Measurements from ENCODE around the gene SC5D.

SC5D gene

GRCh38 chr11:121295246-121296029, 2.9 kb downstream of the SC5D start:
- no peak for DNase-seq

GRCh38 chr11:121297872-121298271, 5.3 kb downstream of the SC5D start:
- DNase-seq, result no peak

GRCh38 chr11:121298774-121299173, 6.2 kb downstream of the SC5D start:
- DNase-seq, result no peak

DNA sequence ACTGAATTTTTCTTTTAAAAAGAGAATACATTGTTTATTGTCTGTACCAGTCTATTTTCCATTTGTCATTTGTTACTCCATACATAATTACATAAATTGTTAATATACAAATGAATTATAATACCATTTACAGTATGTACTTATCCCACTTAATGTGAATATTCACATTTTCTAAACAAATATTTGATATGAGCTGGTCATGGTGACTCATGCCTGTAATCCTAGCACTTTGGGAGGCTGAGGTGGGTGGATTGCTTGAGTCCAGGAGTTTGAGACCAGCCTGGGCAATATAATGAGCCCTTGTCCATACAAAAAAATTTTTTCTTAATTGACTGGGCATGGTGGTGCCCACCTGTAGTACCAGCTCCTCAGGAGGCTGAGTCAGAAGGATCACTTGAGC, 6.8 kb downstream of the SC5D start:
- DNase-seq, result no peak

DNA sequence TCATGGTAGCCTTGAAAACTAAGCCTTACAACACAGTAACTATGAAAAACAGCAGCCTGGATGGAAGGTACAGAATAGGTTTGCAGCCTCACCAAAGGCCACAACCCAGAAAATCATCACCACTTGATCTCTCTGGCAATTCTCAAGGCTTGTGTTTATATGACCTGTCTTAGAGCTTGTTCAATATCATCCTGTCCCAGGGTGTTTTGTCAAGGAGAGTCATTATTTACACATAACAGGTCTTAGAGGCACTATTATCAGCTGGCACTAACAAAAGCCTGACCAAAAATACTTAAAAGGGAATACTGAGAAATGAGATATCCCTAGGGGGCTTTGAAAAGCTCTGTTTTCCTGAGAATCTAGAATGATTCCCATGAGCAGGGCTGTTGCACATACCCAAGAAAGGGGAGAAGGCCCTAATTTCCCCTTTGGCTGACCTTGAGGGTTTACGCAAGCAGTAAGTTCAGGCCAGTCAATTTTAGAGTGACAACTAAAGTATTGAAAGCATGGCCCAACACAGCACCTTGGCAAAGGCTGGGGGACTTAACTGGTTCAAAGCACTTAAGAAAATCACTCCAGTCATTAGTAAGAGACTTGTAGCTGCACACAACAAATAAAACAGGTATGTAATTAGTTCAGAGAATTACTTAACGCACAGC, 7.9 kb downstream of the SC5D start:
- DNase-seq, result no peak

- DNase-seq, result no peak
These were observed 8.6 kb downstream of the SC5D start for GRCh38 chr11:121300972-121301699.

DNA sequence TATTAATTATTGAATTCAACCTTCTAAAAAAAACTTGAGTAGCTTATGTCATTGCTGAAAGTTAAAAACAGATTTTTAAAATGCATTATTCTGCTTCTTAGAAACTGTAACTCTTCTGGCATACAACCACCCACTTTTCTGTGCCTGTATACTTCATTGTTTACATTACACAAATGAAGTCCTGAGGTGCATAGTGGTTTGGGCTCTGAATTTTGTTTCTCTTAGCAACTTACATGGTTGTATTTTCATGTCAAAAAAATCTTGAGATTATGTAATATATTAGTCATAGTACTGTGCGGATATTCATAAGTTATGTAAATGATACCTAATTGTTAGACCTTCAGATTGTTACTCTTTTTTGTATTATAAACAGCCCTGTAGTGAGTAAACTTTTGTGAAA, 12.2 kb downstream of the SC5D start:
- no peak for DNase-seq

GRCh38 chr11:121308816-121309215, 16.2 kb downstream of the SC5D start:
- no peak for DNase-seq

- no peak for DNase-seq
These were observed 17.1 kb downstream of the SC5D start for GRCh38 chr11:121309688-121310087.

GRCh38 chr11:121310908-121311307, 18.3 kb downstream of the SC5D start:
- DNase-seq, result no peak

GRCh38 chr11:121311373-121311772, 18.8 kb downstream of the SC5D start:
- DNase-seq, result no peak

- DNase-seq, result no peak
These were observed 19.9 kb downstream of the SC5D start for GRCh38 chr11:121312483-121312882.

DNA sequence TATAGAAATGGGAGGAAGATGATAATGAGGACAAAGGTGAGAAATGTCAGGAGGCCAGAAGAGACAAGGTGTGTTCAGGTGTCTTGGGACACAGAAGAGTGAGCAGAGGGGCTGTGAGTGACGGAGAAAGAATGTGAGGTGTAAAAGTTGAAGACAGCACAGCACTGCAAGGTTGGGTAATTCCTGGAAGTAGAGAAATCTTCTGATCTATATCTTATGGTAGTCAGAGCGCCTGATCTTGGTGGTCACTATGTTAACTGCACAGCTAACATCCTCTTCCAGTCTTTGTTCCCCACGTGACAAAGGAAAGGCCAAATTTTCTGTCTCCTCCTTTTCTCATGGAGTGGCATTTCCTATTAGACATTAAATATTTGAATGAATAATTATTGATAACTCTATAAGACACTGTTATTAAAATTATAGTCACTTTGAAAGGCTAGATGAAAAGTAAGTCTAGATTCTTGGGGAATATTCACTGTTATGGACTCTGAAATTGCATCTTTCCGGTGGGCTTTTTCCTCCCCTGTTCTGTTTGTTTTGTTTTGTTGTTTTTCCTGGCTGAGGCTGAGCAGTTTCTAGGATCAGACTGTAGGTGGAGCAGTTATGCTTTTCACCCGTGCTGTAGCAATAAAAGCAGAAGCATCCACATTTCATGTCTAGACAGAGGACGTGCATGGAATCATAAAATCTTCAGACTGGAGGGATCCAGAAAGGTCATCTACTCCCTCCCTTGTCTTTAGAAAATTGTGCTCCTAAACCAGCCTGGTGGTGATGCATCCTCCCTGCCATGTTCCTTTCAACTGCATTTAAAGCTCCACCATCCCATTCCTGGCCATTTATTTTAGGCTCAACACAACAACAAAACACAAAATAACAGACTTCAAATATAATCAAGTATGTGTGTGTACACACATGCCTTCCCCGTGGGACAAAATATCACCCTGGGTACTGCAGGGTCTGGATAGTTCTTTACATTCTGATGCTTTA, 26.6 kb downstream of the SC5D start:
- DNase-seq, result no peak

DNA sequence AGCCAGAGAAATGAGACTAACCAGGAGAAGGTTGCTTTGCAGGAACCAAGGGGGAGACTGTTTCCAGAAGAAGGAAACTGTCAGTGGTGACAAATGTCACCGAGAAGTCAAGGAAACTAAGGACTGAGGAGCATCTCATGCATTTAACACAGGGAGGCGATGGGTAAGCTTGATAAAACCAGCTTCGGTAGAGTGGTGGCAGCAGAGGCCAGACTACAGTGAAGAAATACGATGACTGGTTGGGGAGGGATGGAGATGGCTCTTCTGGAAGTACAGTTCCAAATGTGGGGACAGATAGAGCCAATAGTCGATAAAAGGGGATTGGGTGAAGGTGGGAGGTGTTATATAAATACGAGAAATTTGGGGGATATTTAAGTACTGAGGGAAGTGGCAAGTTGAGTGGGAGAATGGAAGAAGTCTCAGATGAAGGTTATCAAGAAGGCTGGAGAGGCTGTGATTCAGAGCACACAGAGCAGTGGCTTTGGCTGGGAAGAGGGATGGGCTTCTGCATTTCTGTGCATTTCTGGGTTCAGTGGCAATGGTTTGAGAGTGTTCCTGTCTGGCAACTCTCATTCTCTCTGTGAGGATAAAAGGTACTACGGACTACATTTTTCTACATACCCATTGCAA, 29.2 kb downstream of the SC5D start:
- DNase-seq, result no peak

DNA sequence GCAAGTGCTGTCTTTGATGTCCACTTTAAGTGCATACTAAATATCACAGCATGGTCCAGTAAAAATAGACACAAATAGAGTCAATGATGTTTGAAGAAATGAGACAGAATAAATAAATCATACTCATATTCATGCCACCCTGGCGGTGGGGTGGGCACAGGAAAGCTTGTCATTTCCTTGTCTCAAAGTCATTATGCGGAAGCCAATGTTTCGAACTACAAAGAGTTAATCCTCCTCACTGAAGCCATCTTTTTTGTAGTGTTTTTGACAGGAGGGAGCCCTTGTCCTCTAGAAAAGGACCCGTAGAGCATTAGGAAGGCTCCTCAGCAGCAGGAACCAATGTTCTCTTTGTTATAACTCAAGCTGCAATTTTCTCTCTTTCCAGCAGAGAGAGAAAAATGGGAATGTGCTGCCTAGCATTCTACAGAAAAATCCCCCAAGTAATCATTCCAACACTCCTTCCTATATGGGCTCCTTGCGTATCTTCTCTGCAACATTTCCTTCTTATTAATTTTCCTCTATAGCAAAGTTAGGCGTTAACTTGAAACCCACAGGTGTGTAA, 30.6 kb downstream of the SC5D start:
- DNase-seq, result no peak

- DNase-seq, result no peak
These were observed 33.7 kb downstream of the SC5D start for GRCh38 chr11:121326230-121326629.

DNA sequence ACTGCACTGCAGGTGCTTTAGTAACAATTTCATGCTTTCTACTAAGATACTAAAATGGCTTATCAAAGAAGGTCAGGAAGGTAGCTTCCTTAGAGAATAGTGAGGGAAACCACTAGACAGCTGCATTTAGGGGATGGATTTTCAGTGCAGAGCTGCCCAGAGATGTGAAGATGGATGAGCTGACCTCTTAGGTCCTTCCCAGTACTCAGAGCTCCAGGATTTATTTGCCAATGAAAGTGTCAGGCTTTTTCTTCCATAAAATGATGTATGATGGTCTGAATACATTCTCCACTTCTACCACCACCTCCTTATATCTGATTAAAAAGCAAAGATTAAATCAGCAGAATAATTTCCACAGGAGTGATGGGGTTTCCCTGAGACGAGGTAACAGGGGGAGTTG, 35.0 kb downstream of the SC5D start:
- DNase-seq, result no peak

DNA sequence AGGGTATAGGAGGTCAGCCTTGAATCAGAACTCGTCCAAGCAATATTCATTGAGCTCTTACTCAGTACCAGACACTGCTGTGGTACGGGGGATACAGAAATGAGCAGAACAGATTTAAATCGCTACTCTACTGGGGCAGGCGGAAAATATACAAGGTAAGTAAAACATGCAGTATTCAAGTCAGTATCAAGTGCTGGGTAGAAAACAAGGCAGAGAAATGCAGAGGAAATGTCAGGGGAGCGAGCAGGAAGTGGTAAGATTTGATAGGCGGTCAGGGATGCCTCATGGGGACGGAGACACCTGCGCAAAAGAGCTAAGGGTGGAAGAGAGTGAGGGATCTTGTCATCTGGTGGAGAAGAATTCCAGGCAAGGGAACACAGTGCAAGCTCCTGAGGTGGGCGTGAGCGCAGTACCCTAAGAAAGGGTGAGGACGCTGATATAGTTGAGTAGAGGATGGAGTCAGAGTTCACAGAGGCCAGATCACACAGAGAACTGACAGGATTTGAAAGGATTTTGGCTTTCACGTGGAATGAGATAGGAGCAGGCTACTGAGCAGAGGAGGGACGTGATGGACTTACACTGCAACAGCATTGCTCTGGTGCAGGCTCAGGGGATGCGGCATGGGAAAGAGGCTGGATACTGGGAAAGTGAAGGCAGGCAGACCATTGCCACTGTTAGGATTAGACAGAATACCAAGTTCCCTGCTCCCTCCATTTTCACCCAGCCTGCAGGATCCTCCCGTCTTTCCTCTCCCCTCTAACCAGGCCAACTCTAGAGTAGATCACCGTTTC, 35.8 kb downstream of the SC5D start:
- DNase-seq, result no peak

- no peak for DNase-seq
These were observed 36.6 kb downstream of the SC5D start for GRCh38 chr11:121328967-121329679.

DNA sequence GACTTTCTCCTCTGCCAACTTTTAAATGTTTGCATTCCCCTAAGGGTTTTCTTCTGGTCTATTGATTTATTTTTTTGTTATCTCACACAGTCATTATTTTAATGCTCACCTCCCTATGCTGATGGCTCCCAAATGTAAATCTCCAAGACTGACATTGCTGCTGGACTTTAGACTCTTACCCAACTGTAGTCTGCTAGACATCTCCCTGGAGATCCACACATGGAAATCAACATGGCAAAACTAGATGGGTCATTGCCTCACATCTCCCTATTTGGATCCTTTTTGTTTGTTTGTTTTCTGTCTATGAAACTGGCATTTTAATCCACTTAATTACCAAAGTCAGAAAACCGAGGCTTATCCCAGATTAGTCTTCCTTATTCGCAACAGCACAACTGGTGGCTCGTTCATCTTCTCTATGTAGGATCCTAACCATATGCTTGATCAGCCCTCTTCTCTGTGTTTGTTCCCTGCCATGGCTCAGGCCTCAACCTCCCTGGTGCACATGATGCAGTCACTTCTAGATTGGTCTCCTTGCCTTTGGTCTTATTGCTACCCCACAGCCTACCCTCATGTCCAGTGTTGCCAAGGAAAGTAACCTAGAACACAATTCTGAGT, 37.3 kb downstream of the SC5D start:
- DNase-seq, result no peak

All from amniotic stem cell (primary cell).